Chondrocyte (in vitro differentiated cells): ENCODE data around the gene ZNF771. TPM values are rescaled to one million over a fixed set of nuclear protein-coding genes. Genes with fewer than 3 reads are reported as not detected.

ENCODE experiments used
- DNase-seq: peaks from one replicate; pipeline ENCODE4 v3.0.0; 2021; ENCODE audit warnings: mixed read lengths, low spot score
- H3K27ac Mint-ChIP-seq: one replicate; pipeline ENCODE4 v1.8.0; 2021; ENCODE audit warnings: mild to moderate bottlenecking, moderate library complexity, mixed read lengths; ENCODE audit not compliant: unreplicated experiment
- H3K27me3 Mint-ChIP-seq: 2 replicates; pipeline ENCODE4 v1.8.0; 2021; ENCODE audit warnings: low read depth, mixed read lengths
- H3K36me3 Mint-ChIP-seq: 2 replicates; pipeline ENCODE4 v1.8.0; 2021; ENCODE audit warnings: low read depth, mixed read lengths
- H3K4me1 Mint-ChIP-seq: 2 replicates; pipeline ENCODE4 v1.8.0; 2021; ENCODE audit warnings: low read depth, mild to moderate bottlenecking, mixed read lengths
- H3K4me3 Mint-ChIP-seq: one replicate; pipeline ENCODE4 v1.8.0; 2021; ENCODE audit warnings: mild to moderate bottlenecking, moderate library complexity, mixed read lengths; ENCODE audit not compliant: unreplicated experiment
- H3K9me3 Mint-ChIP-seq: 2 replicates; pipeline ENCODE4 v1.8.0; 2021; ENCODE audit warnings: low read depth, mixed read lengths
- CTCF ChIP-seq: fragments of 200-600 bp; sonication (generic); IDR thresholded peaks from 2 replicates; pipeline ENCODE4 v1.5.0; 2021; ENCODE audit warnings: antibody characterized with exemption, mild to moderate bottlenecking, moderate library complexity
- total RNA-seq: library from RNA; stranded (reverse); gene quantifications from 3 replicates; pipeline ENCODE4 v1.2.1, GENCODE V29; 2021

The ZNF771 gene
- total RNA-seq, 1 donor from 2014 or later: 10.2 TPM

GRCh38 chr16:30376461-30376902, 30.9 kb upstream of the ZNF771 start:
- Mint-ChIP-seq H3K27ac (no peak overlapping the region), H3K9me3 (no peaks in the 10 kb centered on the region), H3K36me3 (no peaks in the 10 kb centered on the region), H3K4me1 (peaks cover 25% of the 10 kb centered on the region), H3K27me3 (no peaks in the 10 kb centered on the region), H3K4me3 (no peak overlapping the region)
- TF ChIP-seq CTCF: no peak
- DNase-seq: no peak

- Mint-ChIP-seq H3K36me3 (no peaks in the 10 kb centered on the region), H3K27ac (peak overlapping the region; percentile 100), H3K4me1 (peaks cover 23% of the 10 kb centered on the region), H3K4me3 (peak overlapping the region; percentile 98), H3K27me3 (no peaks in the 10 kb centered on the region), H3K9me3 (no peaks in the 10 kb centered on the region)
- TF ChIP-seq CTCF: no peak
- no peak for DNase-seq
Measured at GRCh38 chr16:30377050-30377811, 30.2 kb upstream of the ZNF771 start.

GRCh38 chr16:30377812-30378235, 29.6 kb upstream of the ZNF771 start:
- H3K9me3 Mint-ChIP-seq: no peaks in the 10 kb centered on the region
- H3K4me1 Mint-ChIP-seq: peaks cover 23% of the 10 kb centered on the region
- H3K36me3 Mint-ChIP-seq: no peaks in the 10 kb centered on the region
- peak overlapping the region; percentile 98 for H3K4me3 Mint-ChIP-seq
- TF ChIP-seq CTCF: no peak
- no peak for DNase-seq
- H3K27me3 Mint-ChIP-seq: no peaks in the 10 kb centered on the region
- peak overlapping the region; percentile 100 for H3K27ac Mint-ChIP-seq

- Mint-ChIP-seq H3K4me3 (peak overlapping the region; percentile 98), H3K9me3 (no peaks in the 10 kb centered on the region), H3K27ac (peak overlapping the region; percentile 100), H3K27me3 (no peaks in the 10 kb centered on the region), H3K36me3 (no peaks in the 10 kb centered on the region), H3K4me1 (peaks cover 23% of the 10 kb centered on the region)
- peak; percentile 100 for DNase-seq
- peak; percentile 66 for TF ChIP-seq CTCF
Measured at GRCh38 chr16:30378236-30379157, 28.9 kb upstream of the ZNF771 start.

GRCh38 chr16:30379158-30379783, 28.1 kb upstream of the ZNF771 start:
- no peaks in the 10 kb centered on the region for H3K9me3 Mint-ChIP-seq
- H3K36me3 Mint-ChIP-seq: no peaks in the 10 kb centered on the region
- no peak for DNase-seq
- H3K27ac Mint-ChIP-seq: peak overlapping the region; percentile 12
- H3K4me1 Mint-ChIP-seq: peaks cover 23% of the 10 kb centered on the region
- H3K4me3 Mint-ChIP-seq: peak overlapping the region; percentile 98
- H3K27me3 Mint-ChIP-seq: no peaks in the 10 kb centered on the region
- TF ChIP-seq CTCF: no peak
